Kidney (tissue), 14 donors: ENCODE results near the gene SLC22A8. TPM values are rescaled to one million over a fixed set of nuclear protein-coding genes. Genes with fewer than 3 reads are reported as not detected.

Experiments used
- DNase-seq, 5 donors: peaks; one replicate each; pipeline ENCODE4 v3.0.0-alpha.2; 2013 to 2020
- FAIRE-seq: peaks from 2 replicates; lab custom pipeline; 2012; peaks lifted over from hg19 to GRCh38; lab: Jason Lieb, UNC
- H3K27ac ChIP-seq, 2 donors: one replicate each; pipeline ENCODE4 v1.7.0; 2013; ENCODE audit warnings: low read depth in 2 of 2, low read length in 2 of 2, inconsistent platforms in 1 of 2
- H3K27me3 ChIP-seq: one replicate; pipeline ENCODE4 v1.7.1; 2013; ENCODE audit warnings: low read length, inconsistent platforms; ENCODE audit not compliant: control insufficient read depth, insufficient read depth
- H3K36me3 ChIP-seq, 3 donors: one replicate each; pipeline versions ENCODE4 v1.7.0 to v1.7.1; 2013; ENCODE audit warnings: low read length in 3 of 3, control low read depth in 1 of 3, inconsistent platforms in 1 of 3; ENCODE audit not compliant: insufficient read depth in 3 of 3, control insufficient read depth in 2 of 3
- H3K4me1 ChIP-seq, 3 donors: one replicate each; pipeline versions ENCODE4 v1.7.0 to v1.7.1; 2013; ENCODE audit warnings: low read length in 3 of 3, inconsistent platforms in 1 of 3, low read depth in 1 of 3; ENCODE audit not compliant: control insufficient read depth in 2 of 3, insufficient read depth in 2 of 3
- H3K4me3 ChIP-seq, 3 donors: one replicate each; pipeline versions ENCODE4 v1.7.0 to v1.8.1; 2013; ENCODE audit warnings: low read length in 3 of 3, control low read depth in 1 of 3, inconsistent platforms in 1 of 3
- H3K9ac ChIP-seq, 3 donors: one replicate each; pipeline versions ENCODE4 v1.7.0 to v1.7.1; 2013; ENCODE audit warnings: low read length in 3 of 3, control low read depth in 1 of 3, inconsistent platforms in 1 of 3
- H3K9me3 ChIP-seq, 3 donors: one replicate each; pipeline versions ENCODE4 v1.7.0 to v1.7.1; 2013; ENCODE audit warnings: low read length in 3 of 3, control low read depth in 1 of 3, inconsistent platforms in 1 of 3; ENCODE audit not compliant: control insufficient read depth in 2 of 3, insufficient read depth in 1 of 3
- CTCF ChIP-seq: IDR thresholded peaks from 3 replicates; pipeline ENCODE4 v1.5.1; 2012; ENCODE audit warnings: mild to moderate bottlenecking, moderate library complexity, borderline replicate concordance; ENCODE audit not compliant: insufficient read depth; ENCODE audit errors: extremely low read depth
- intact Hi-C: fragments of 100-400 bp; cut with DNase I; formaldehyde crosslinking; loops from one replicate; pipeline ENCODE4 v1.11.1; 2022
- polyA plus RNA-seq: library from polyadenylated mRNA; stranded (reverse); fragments of 350-450 nt; fragmentation: Illumina TruSeq; extraction: RNeasy Lipid Tissue Mini Kit (QIAGEN cat#74804); gene quantifications from one replicate; pipeline ENCODE4 v1.2.3, GENCODE V29; 2014; ENCODE audit warnings: low read depth, low replicate concordance; ENCODE audit not compliant: insufficient read depth
- total RNA-seq: library from RNA; stranded (reverse); fragmentation: NEBNext Ultra II Directional; extraction: Animal tissue kit (Norgen Biotek cat#: 25700); gene quantifications from one replicate; pipeline ENCODE4 v1.2.1, GENCODE V29; 2021
- donor health status: control.
- donor health status: control.
- donor health status: control.
- donor health status: control.
- donor health status: control.
- donor health status: DM: yes; HTN: yes; CAD: no.
- donor health status: Normal renal cell carcinoma (clear cell type).

Gene SLC22A8
- total and polyA plus RNA-seq, 2 donors from 2014 or later, result 0.41 to 447 TPM

GRCh38 chr11:63022441-63022840 is 6.8 kb upstream of the SLC22A8 start:
- peak in 4 of 5 donors; percentile 58 to 76 (median 64) for DNase-seq
- Histone ChIP-seq H3K9ac (no peak overlapping the region), H3K36me3 (no peaks in the 10 kb centered on the region), H3K4me1 (peaks cover 0 to 6% (median 0%) of the 10 kb centered on the region in 3 donors), H3K27ac (no peak overlapping the region), H3K4me3 (no peak overlapping the region), H3K9me3 (no peaks in the 10 kb centered on the region), H3K27me3 (no peaks in the 10 kb centered on the region)
- TF ChIP-seq CTCF, result no peak
- no peak for FAIRE-seq
- intact Hi-C loops, result loop anchor here (5.0 kb wide), 1 partner anchor 115 kb away; no protein-coding TSS in a partner anchor

GRCh38 chr11:63020671-63021291 is 5.1 kb upstream of the SLC22A8 start:
- Histone ChIP-seq H3K27ac (no peak overlapping the region), H3K4me1 (peaks cover 0 to 6% (median 0%) of the 10 kb centered on the region in 3 donors), H3K27me3 (no peaks in the 10 kb centered on the region), H3K36me3 (no peaks in the 10 kb centered on the region), H3K9ac (no peak overlapping the region), H3K9me3 (no peaks in the 10 kb centered on the region), H3K4me3 (no peak overlapping the region)
- TF ChIP-seq CTCF, result peak; percentile 12
- intact Hi-C loops, result loop anchor here (5.0 kb wide), 1 partner anchor 113 kb away; no protein-coding TSS in a partner anchor
- no peak for FAIRE-seq
- DNase-seq, result no peak

- intact Hi-C loops, result no loop called here
- peaks cover 0 to 6% (median 0%) of the 10 kb centered on the region in 3 donors for H3K4me1 ChIP-seq
- H3K27ac ChIP-seq, result no peak overlapping the region
- no peaks in the 10 kb centered on the region for H3K9me3 ChIP-seq
- no peaks in the 10 kb centered on the region for H3K36me3 ChIP-seq
- H3K27me3 ChIP-seq, result no peaks in the 10 kb centered on the region
- DNase-seq (no peak), FAIRE-seq (no peak)
- no peak overlapping the region for H3K9ac ChIP-seq
- no peak overlapping the region for H3K4me3 ChIP-seq
- TF ChIP-seq CTCF, result no peak
These were observed 3.9 kb upstream of the SLC22A8 start for GRCh38 chr11:63019506-63019905.
